Adrenal gland (tissue), 12 donors: ENCODE measurements around the gene CYP27B1. TPM values are rescaled to one million over a fixed set of nuclear protein-coding genes. Genes with fewer than 3 reads are reported as not detected.

Source experiments
- DNase-seq, 7 donors: peaks; one replicate each; pipeline ENCODE4 v3.0.0-alpha.2; 2019 to 2020
- H3K27ac ChIP-seq, 5 donors: fragments of 200-600 bp; sonication (generic) in 4 of 5; 1 replicate in 3 of 5; 2 replicates in 2 of 5; pipeline versions ENCODE4 v1.5.1 to v1.8.0; 2016 to 2020; ENCODE audit warnings: mild to moderate bottlenecking in 1 of 5
- H3K27me3 ChIP-seq: fragments of 200-600 bp; 2 replicates; pipeline ENCODE4 v1.8.0; 2021
- H3K36me3 ChIP-seq, 2 donors: fragments of 200-600 bp; replicated peaks in 1 of 2; 1 replicate in 1 of 2; 2 replicates in 1 of 2; pipeline versions ENCODE4 v1.5.1 to v1.8.0; 2018 to 2022
- H3K4me1 ChIP-seq, 2 donors: fragments of 200-600 bp; replicated peaks in 1 of 2; 1 replicate in 1 of 2; 2 replicates in 1 of 2; pipeline versions ENCODE4 v1.5.1 to v1.8.0; 2018 to 2021
- H3K4me3 ChIP-seq, 4 donors: fragments of 200-600 bp; sonication (generic) in 3 of 4; one replicate each; pipeline ENCODE4 v1.5.1; 2016 to 2018
- H3K9me3 ChIP-seq, 3 donors: fragments of 200-600 bp; sonication (generic) in 1 of 3; replicated peaks in 1 of 3; 1 replicate in 2 of 3; 2 replicates in 1 of 3; pipeline versions ENCODE4 v1.5.1 to v1.8.0; 2016 to 2021
- CTCF ChIP-seq, 6 experiments: fragments of 450-650 bp in 4 of 6; fragments of 200-600 bp in 2 of 6; sonication (generic) in 1 of 6; IDR thresholded peaks; 1 replicate in 5 of 6; 2 replicates in 1 of 6; pipeline versions ENCODE4 v1.5.1 to v1.8.0; 2016 to 2021; ENCODE audit warnings: antibody characterized with exemption in 6 of 6, mild to moderate bottlenecking in 2 of 6, moderate library complexity in 1 of 6
- POLR2A ChIP-seq, 2 donors: fragments of 450-650 bp; IDR thresholded peaks; one replicate each; pipeline ENCODE4 v1.6.1; 2017; ENCODE audit warnings: antibody characterized with exemption in 2 of 2, mild to moderate bottlenecking in 2 of 2, moderate library complexity in 1 of 2
- WGBS, 4 donors: extraction: QIAGEN DNeasy Blood & Tissue Kit in 2 of 4; methylation state at CpG; one replicate each; pipeline versions ENCODE4 v1.1.5 to v1.1.7; 2013 to 2017; 5-methylcytosine and 5-hydroxymethylcytosine counted together
- intact Hi-C, 2 donors: fragments of 100-400 bp; cut with DNase I; formaldehyde crosslinking; loops; one replicate each; pipeline versions ENCODE4 v1.14.1 to v1.15.0; 2022 to 2023
- polyA plus RNA-seq, 3 donors: library from polyadenylated mRNA; stranded (reverse); fragments of 200-250 nt in 2 of 3; fragments of 350-450 nt in 1 of 3; fragmentation: Illumina TruSeq in 1 of 3; extraction: RNeasy Lipid Tissue Mini Kit (QIAGEN cat#74804) in 1 of 3; gene quantifications; one replicate each; pipeline ENCODE4 v1.2.3, GENCODE V29; 2013 to 2014
- total RNA-seq, 9 donors: library from RNA; depleted of rRNA in 4 of 9; stranded (reverse); fragments of >200 nt in 4 of 9; fragments of 120-200 nt in 1 of 9; fragmentation: NEBNext Ultra II Directional in 1 of 9; extraction: Animal tissue kit (Norgen Biotek cat#: 25700) in 1 of 9; gene quantifications; one replicate each; pipeline versions ENCODE4 v1.1.0 to v1.2.4, GENCODE V29; 2013 to 2023
- donor health status: healthy with polysubstance abuse.
- donor health status: Bipolar disorder and iron deficiency.
- donor health status: DM: yes; HTN: yes; CAD: no.
- donor health status: DM: no; HTN: no; CAD: no.
- donor health status: DM: no; HTN: no; CAD: no.
- donor health status: DM: yes; HTN: yes; CAD: no.

CYP27B1 gene
- total and polyA plus RNA-seq, 12 donors, result 0.48 to 10.4 (median 3.1) TPM

- Histone ChIP-seq H3K4me1 (peaks cover 9 to 25% of the 10 kb centered on the region in 2 donors), H3K9me3 (no peaks in the 10 kb centered on the region), H3K36me3 (peaks cover 0 to 82% of the 10 kb centered on the region in 2 donors), H3K4me3 (no peak overlapping the region), H3K27me3 (no peaks in the 10 kb centered on the region), H3K27ac (peak overlapping the region in 2 of 5 donors; percentile 4 to 8)
- intact Hi-C loops, result no loop called here
- DNase-seq, result no peak
- TF ChIP-seq POLR2A (IDR thresholded peaks at IDR 0.05), result no peak
- WGBS, 4 donors, result 95 to 100% (median 98%) methylated on average over 1 of the region's 1 CpG
Measured at GRCh38 chr12:57797933-57798332, 31.1 kb upstream of the CYP27B1 start.

- TF ChIP-seq POLR2A (IDR thresholded peaks at IDR 0.05) (no peak), CTCF (IDR thresholded peaks at IDR 0.05) (no peak)
- DNase-seq, result no peak
- Histone ChIP-seq H3K27me3 (no peaks in the 10 kb centered on the region), H3K9me3 (no peaks in the 10 kb centered on the region), H3K4me1 (peaks cover 9 to 27% of the 10 kb centered on the region in 2 donors), H3K4me3 (no peak overlapping the region), H3K36me3 (peaks cover 0 to 82% of the 10 kb centered on the region in 2 donors), H3K27ac (no peak overlapping the region)
- intact Hi-C loops, result no loop called here
- 94 to 100% (median 97%) methylated on average over 1 of the region's 1 CpG for WGBS, 4 donors
Measured at GRCh38 chr12:57796996-57797395, 30.1 kb upstream of the CYP27B1 start.

- Histone ChIP-seq H3K4me1 (peaks cover 9 to 27% of the 10 kb centered on the region in 2 donors), H3K27me3 (no peaks in the 10 kb centered on the region), H3K27ac (peak overlapping the region in 3 of 5 donors; percentile 17 to 83 (median 78)), H3K9me3 (no peaks in the 10 kb centered on the region), H3K4me3 (no peak overlapping the region), H3K36me3 (peaks cover 0 to 69% of the 10 kb centered on the region in 2 donors)
- WGBS, 4 donors, result 89 to 93% (median 91%) methylated on average over 6 of the region's 6 CpGs
- intact Hi-C loops, result no loop called here
- DNase-seq, result no peak
- no peak for TF ChIP-seq POLR2A (IDR thresholded peaks at IDR 0.05)
- no peak for TF ChIP-seq CTCF (IDR thresholded peaks at IDR 0.05)
Measured at GRCh38 chr12:57795354-57795753, 28.5 kb upstream of the CYP27B1 start.

- Histone ChIP-seq H3K9me3 (no peaks in the 10 kb centered on the region), H3K27me3 (no peaks in the 10 kb centered on the region), H3K4me1 (peaks cover 9 to 27% of the 10 kb centered on the region in 2 donors), H3K27ac (peak overlapping the region; percentile 52 to 83 (median 72)), H3K36me3 (peaks cover 0 to 61% of the 10 kb centered on the region in 2 donors), H3K4me3 (no peak overlapping the region)
- DNase-seq, result peak in 3 of 7 donors; percentile 39 to 63 (median 62)
- TF ChIP-seq POLR2A (IDR thresholded peaks at IDR 0.05) (no peak), CTCF (IDR thresholded peaks at IDR 0.05) (no peak)
- intact Hi-C loops, result no loop called here
- 15 to 38% (median 21%) methylated on average over 1 of the region's 1 CpG for WGBS, 4 donors
Measured at GRCh38 chr12:57793920-57794319, 27.0 kb upstream of the CYP27B1 start.

- peaks cover 7 to 15% of the 10 kb centered on the region in 2 donors for H3K4me1 ChIP-seq
Measured at GRCh38 chr12:57783861-57784260, 17.0 kb upstream of the CYP27B1 start.

More at GRCh38 chr12:57783861-57784260, 17.0 kb upstream of the CYP27B1 start:
- TF ChIP-seq POLR2A (IDR thresholded peaks at IDR 0.05) (no peak), CTCF (IDR thresholded peaks at IDR 0.05) (no peak)
- H3K36me3 ChIP-seq, result peaks cover 0 to 44% of the 10 kb centered on the region in 2 donors
- no peak overlapping the region for H3K27ac ChIP-seq
- H3K27me3 ChIP-seq, result no peaks in the 10 kb centered on the region
- intact Hi-C loops, result no loop called here
- no peak for DNase-seq
- H3K4me3 ChIP-seq, result no peak overlapping the region
- H3K9me3 ChIP-seq, result no peaks in the 10 kb centered on the region
- 86 to 90% (median 88%) methylated on average over 11 of the region's 11 CpGs for WGBS, 4 donors
